Type B pancreatic cell (in vitro differentiated cells): ENCODE measurements around the gene RBMS3. TPM values are rescaled to one million over a fixed set of nuclear protein-coding genes. Genes with fewer than 3 reads are reported as not detected.

Source experiments
- DNase-seq: peaks from one replicate; pipeline ENCODE4 v3.0.0; 2021; ENCODE audit warnings: mixed read lengths; ENCODE audit not compliant: unreplicated experiment; ENCODE audit errors: extremely low spot score
- H3K27ac Mint-ChIP-seq: 2 replicates; pipeline ENCODE4 v1.8.0; 2021; ENCODE audit warnings: mild to moderate bottlenecking, mixed read lengths
- H3K27me3 Mint-ChIP-seq: 2 replicates; pipeline ENCODE4 v1.8.0; 2021; ENCODE audit warnings: mixed read lengths
- H3K36me3 Mint-ChIP-seq: 2 replicates; pipeline ENCODE4 v1.8.0; 2021; ENCODE audit warnings: mixed read lengths
- H3K4me1 Mint-ChIP-seq: one replicate; pipeline ENCODE4 v1.8.0; 2021; ENCODE audit warnings: mixed read lengths; ENCODE audit not compliant: unreplicated experiment
- H3K4me3 Mint-ChIP-seq: 2 replicates; pipeline ENCODE4 v1.8.0; 2021; ENCODE audit warnings: mild to moderate bottlenecking, mixed read lengths
- H3K9me3 Mint-ChIP-seq: 2 replicates; pipeline ENCODE4 v1.8.0; 2021; ENCODE audit warnings: mixed read lengths
- total RNA-seq: library from RNA; stranded (reverse); gene quantifications from 2 replicates; pipeline ENCODE4 v1.2.1, GENCODE V29; 2021; ENCODE audit warnings: low replicate concordance
- TF ChIP-seq, protein P1 (sequence below): fragments of 200-600 bp; sonication (generic); conservative IDR thresholded peaks from 2 replicates; pipeline ENCODE4 v1.5.0; 2021; ENCODE audit warnings: antibody characterized with exemption, mild to moderate bottlenecking

Gene RBMS3
- total RNA-seq, 1 donor from 2014 or later = 36.6 TPM

DNA sequence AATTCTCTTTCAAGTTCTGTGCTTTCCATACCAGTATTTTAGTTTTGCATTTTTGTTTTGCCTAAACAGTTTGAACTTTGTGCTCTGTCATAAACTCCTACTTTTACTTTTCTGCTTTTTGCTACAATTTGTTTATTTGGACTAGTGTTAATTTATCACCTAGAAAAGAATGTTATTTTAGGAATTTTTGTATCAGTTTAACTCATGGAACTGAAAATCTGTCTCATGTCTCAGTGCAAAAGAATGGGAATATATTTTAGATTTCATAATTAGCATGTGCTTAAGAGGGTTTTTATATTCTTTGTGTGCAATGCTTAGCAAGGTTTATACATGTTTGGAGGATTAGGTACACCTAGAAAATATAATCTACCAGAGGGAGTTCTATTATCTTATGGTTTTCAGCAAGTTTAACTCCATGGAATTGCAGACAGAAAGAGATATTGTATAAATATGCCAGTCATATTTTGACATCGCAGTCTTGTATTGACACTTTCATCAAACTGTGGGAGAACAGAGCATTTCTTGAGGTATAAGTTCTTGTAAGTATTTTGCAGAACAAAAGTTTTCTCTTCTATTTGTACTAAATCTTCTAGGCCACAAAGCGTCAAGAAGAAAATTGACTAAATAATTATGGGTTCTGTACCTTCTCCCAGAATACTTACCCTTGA, 409.9 kb downstream of the RBMS3 start:
- Mint-ChIP-seq H3K4me3 (no peak overlapping the region), H3K27me3 (peaks cover 3% of the 10 kb centered on the region), H3K9me3 (peaks cover 5% of the 10 kb centered on the region), H3K36me3 (peaks cover 4% of the 10 kb centered on the region), H3K4me1 (peaks cover 38% of the 10 kb centered on the region), H3K27ac (no peak overlapping the region)
- no peak for DNase-seq
- TF ChIP-seq, protein P1, sequence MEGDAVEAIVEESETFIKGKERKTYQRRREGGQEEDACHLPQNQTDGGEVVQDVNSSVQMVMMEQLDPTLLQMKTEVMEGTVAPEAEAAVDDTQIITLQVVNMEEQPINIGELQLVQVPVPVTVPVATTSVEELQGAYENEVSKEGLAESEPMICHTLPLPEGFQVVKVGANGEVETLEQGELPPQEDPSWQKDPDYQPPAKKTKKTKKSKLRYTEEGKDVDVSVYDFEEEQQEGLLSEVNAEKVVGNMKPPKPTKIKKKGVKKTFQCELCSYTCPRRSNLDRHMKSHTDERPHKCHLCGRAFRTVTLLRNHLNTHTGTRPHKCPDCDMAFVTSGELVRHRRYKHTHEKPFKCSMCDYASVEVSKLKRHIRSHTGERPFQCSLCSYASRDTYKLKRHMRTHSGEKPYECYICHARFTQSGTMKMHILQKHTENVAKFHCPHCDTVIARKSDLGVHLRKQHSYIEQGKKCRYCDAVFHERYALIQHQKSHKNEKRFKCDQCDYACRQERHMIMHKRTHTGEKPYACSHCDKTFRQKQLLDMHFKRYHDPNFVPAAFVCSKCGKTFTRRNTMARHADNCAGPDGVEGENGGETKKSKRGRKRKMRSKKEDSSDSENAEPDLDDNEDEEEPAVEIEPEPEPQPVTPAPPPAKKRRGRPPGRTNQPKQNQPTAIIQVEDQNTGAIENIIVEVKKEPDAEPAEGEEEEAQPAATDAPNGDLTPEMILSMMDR = no peak

DNA sequence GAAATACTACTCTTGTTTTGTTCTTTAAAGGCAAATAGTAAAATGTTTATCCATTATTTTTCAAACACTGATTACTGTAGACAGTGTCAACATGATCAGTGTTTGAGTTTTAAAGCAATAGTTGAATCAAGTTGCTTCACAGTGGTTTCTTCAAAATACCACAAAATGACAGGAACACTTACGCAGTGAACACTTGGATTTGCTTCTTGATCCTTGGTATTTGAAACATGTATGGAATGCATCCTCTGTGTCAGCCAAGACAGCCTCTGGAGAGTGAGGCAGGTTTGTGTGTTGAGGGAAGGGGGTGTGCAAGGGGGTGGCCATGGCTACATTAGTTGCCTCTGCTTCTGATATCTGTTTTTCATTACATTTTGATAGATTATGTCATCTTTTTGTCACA, 413.0 kb downstream of the RBMS3 start:
- DNase-seq = no peak
- TF ChIP-seq, protein P1 = no peak
- Mint-ChIP-seq H3K27ac (peak overlapping the region; percentile 52), H3K4me3 (peak overlapping the region; percentile 53), H3K36me3 (peaks cover 4% of the 10 kb centered on the region), H3K27me3 (peaks cover 3% of the 10 kb centered on the region), H3K4me1 (peaks cover 48% of the 10 kb centered on the region), H3K9me3 (no peaks in the 10 kb centered on the region)

- peaks cover 3% of the 10 kb centered on the region for H3K27me3 Mint-ChIP-seq
- no peaks in the 10 kb centered on the region for H3K9me3 Mint-ChIP-seq
- TF ChIP-seq, protein P1 = no peak
- H3K4me1 Mint-ChIP-seq = peaks cover 48% of the 10 kb centered on the region
- peaks cover 4% of the 10 kb centered on the region for H3K36me3 Mint-ChIP-seq
- H3K4me3 Mint-ChIP-seq = no peak overlapping the region
- peak overlapping the region; percentile 52 for H3K27ac Mint-ChIP-seq
- no peak for DNase-seq
These were observed 413.5 kb downstream of the RBMS3 start for GRCh38 chr3:29694331-29694730.

GRCh38 chr3:29694783-29695182, 413.9 kb downstream of the RBMS3 start:
- Mint-ChIP-seq H3K9me3 (no peaks in the 10 kb centered on the region), H3K27ac (peak overlapping the region; percentile 62), H3K4me3 (no peak overlapping the region), H3K27me3 (peaks cover 3% of the 10 kb centered on the region), H3K4me1 (peaks cover 48% of the 10 kb centered on the region), H3K36me3 (peaks cover 4% of the 10 kb centered on the region)
- no peak for DNase-seq
- TF ChIP-seq, protein P1 = no peak

DNA sequence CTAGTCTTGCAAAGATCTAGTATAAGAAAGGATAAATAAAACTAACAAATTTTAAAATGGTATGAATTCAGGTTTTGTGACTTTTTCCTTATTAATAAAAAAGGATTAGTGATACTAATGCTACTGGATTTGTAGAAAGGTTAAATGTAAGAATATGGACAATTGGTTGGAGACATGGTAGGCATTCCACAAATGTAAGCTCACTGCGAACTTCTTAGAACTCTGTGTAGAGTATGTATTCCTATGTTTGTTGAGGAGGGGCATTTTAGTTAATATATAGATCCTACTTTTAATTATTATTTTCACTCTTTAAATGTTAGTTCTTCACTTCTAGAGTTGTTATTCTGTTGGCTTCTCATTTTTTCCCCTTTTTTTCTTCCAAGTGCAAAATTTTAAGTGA, 414.3 kb downstream of the RBMS3 start:
- TF ChIP-seq, protein P1 = no peak
- H3K4me1 Mint-ChIP-seq = peaks cover 45% of the 10 kb centered on the region

More for the DNA sequence above, 414.3 kb downstream of the RBMS3 start:
- Mint-ChIP-seq H3K27ac (peak overlapping the region; percentile 62), H3K27me3 (peaks cover 3% of the 10 kb centered on the region), H3K4me3 (no peak overlapping the region), H3K36me3 (peaks cover 5% of the 10 kb centered on the region), H3K9me3 (peaks cover 4% of the 10 kb centered on the region)
- no peak for DNase-seq
